Transverse colon (tissue), 4 donors: ENCODE results near the gene ALK. TPM values are rescaled to one million over a fixed set of nuclear protein-coding genes. Genes with fewer than 3 reads are reported as not detected.
A peak's percentile ranks its signal among the peaks of the same experiment; 100 is the strongest.
"Not testable (repeated sequence)": the region's sequence is repeated elsewhere in the genome, so short reads cannot be mapped to it uniquely, and the experiment has no call there.

Experiments
- DNase-seq: peaks from one replicate; pipeline ENCODE4 v3.0.0-alpha.2; 2019
- H3K27ac ChIP-seq, 4 donors: fragments of 200-600 bp; sonication (generic); 2 replicates each; pipeline ENCODE4 v1.5.1; 2016 to 2018; ENCODE audit warnings: inconsistent platforms in 4 of 4
- H3K27me3 ChIP-seq: fragments of 200-600 bp; sonication (generic); 2 replicates; pipeline ENCODE4 v1.5.1; 2017; ENCODE audit warnings: inconsistent platforms
- H3K36me3 ChIP-seq, 4 donors: fragments of 200-600 bp; sonication (generic); 2 replicates each; pipeline ENCODE4 v1.5.1; 2017 to 2019; ENCODE audit warnings: inconsistent platforms in 4 of 4
- H3K4me1 ChIP-seq, 4 donors: fragments of 200-600 bp; sonication (generic); 2 replicates each; pipeline ENCODE4 v1.5.1; 2017 to 2020; ENCODE audit warnings: inconsistent platforms in 4 of 4
- H3K4me3 ChIP-seq, 4 donors: fragments of 200-600 bp; sonication (generic); 1 replicate in 1 of 4; 2 replicates in 3 of 4; pipeline versions ENCODE4 v1.5.1 to v1.6.1; 2017 to 2019; ENCODE audit warnings: inconsistent platforms in 4 of 4
- H3K9me3 ChIP-seq, 2 donors: fragments of 200-600 bp; sonication (generic); 2 replicates each; pipeline ENCODE4 v1.5.1; 2017 to 2019; ENCODE audit warnings: inconsistent platforms in 2 of 2
- EP300 ChIP-seq: sonication (generic); formaldehyde crosslinking; IDR thresholded peaks from one replicate; pipeline ENCODE4 v1.6.1; 2017; ENCODE audit warnings: antibody characterized with exemption, low read depth
- POLR2A ChIP-seq: fragments of 450-650 bp; IDR thresholded peaks from one replicate; pipeline ENCODE4 v1.6.1; 2016; ENCODE audit warnings: antibody characterized with exemption, mild to moderate bottlenecking, moderate library complexity
- POLR2AphosphoS5 ChIP-seq, 3 donors: sonication (generic); formaldehyde crosslinking; IDR thresholded peaks; one replicate each; pipeline ENCODE4 v1.6.1; 2016; ENCODE audit warnings: antibody characterized with exemption in 3 of 3
- WGBS, 2 donors: methylation state at CpG; one replicate each; pipeline ENCODE4 v1.1.5; 2018; ENCODE audit warnings: low coverage in 1 of 2; 5-methylcytosine and 5-hydroxymethylcytosine counted together
- in situ Hi-C, 4 donors: fragments of 200-750 bp; cut with MboI; loops; one replicate each; pipeline versions ENCODE4 v1.15.0 to v1.15.1; 2017; ENCODE audit warnings: low sequenced_read_pairs in 3 of 4, low pct_ligation_motif_present in 1 of 4, low pct_unique_long_range_greater_than_20kb in 1 of 4
- intact Hi-C: fragments of 100-400 bp; cut with DNase I; formaldehyde crosslinking; loops from one replicate; pipeline ENCODE4 v1.15.1; 2023; ENCODE audit warnings: low total_unique reads
- total RNA-seq, 4 donors: library from RNA; depleted of rRNA; stranded (reverse); fragments of >200 nt; gene quantifications; one replicate each; pipeline ENCODE4 v1.1.0, GENCODE V29; 2016
- TF ChIP-seq, protein P1 (sequence below), 5 experiments: fragments of 200-600 bp in 3 of 5; fragments of 450-650 bp in 2 of 5; sonication (generic) in 3 of 5; IDR thresholded peaks; 1 replicate in 2 of 5; 2 replicates in 3 of 5; pipeline ENCODE4 v1.5.1; 2016 to 2017; ENCODE audit warnings: antibody characterized with exemption in 5 of 5, inconsistent platforms in 3 of 5, mild to moderate bottlenecking in 2 of 5, moderate library complexity in 1 of 5

Gene ALK
- total RNA-seq, 4 donors from 2014 or later: 0.32 to 0.82 TPM; not detected in 2

DNA sequence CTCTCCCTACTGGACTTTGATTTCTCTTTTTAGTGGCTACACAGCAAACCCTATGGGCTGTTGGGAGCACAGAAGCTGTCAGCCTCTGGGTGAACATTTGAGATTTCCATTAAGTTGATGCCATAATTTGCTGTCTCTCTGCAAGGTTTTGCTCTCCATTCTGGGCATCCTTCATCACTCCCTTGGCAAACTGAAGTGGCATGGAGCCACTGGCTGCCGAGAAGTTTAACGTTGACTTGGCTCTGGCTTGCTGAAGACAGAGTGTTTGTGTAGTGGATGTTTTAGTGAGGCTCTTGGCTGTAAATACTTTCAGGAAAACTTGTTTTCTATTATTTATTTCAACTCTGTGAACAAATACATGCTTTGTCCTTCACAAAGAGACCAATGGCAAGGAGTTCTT is 91.5 kb downstream of the ALK start:
- no peaks in the 10 kb centered on the region for H3K36me3 ChIP-seq
- H3K4me1 ChIP-seq: no peaks in the 10 kb centered on the region
- TF ChIP-seq POLR2AphosphoS5 (IDR thresholded peaks at IDR 0.05): no peak
- intact Hi-C loops (no loop called here), in situ Hi-C loops (loop anchor here (25.0 kb wide), 2 partner anchors 518 to 868 kb away; no protein-coding TSS in a partner anchor)
- WGBS, 2 donors: 67% methylated on average over 2 of the region's 2 CpGs; no CpG with 5 or more reads in 1 of the 2 donors
- H3K27ac ChIP-seq: no peak overlapping the region
- no peaks in the 10 kb centered on the region for H3K27me3 ChIP-seq
- no peak overlapping the region for H3K4me3 ChIP-seq
- H3K9me3 ChIP-seq: no peaks in the 10 kb centered on the region
- DNase-seq: no peak

DNA sequence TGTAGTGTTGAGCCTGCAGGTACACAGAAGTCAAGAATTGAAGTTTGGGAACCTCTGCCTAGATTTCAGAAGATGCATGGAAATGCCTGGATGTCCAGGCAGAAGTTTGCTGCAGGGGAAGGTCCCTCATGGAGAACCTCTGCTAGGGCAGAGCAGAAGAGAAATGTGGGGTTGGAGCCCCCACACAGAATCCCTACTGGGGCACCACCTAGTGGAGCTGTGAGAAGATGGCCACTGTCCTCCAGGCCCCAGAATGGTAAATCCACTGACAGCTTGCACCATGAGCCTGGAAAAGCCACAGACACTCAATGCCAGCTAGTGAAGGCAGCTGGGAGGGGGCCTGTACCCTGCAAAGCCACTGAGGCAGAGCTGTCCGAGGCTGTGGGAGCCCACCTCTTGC is 97.2 kb downstream of the ALK start:
- in situ Hi-C loops, H3K9me3 ChIP-seq, H3K4me1 ChIP-seq, H3K27me3 ChIP-seq, H3K36me3 ChIP-seq, intact Hi-C loops, H3K27ac ChIP-seq, H3K4me3 ChIP-seq, DNase-seq: not testable (repeated sequence)
- WGBS, 2 donors: 88% methylated on average over 1 of the region's 1 CpG; no CpG with 5 or more reads in 1 of the 2 donors

DNA sequence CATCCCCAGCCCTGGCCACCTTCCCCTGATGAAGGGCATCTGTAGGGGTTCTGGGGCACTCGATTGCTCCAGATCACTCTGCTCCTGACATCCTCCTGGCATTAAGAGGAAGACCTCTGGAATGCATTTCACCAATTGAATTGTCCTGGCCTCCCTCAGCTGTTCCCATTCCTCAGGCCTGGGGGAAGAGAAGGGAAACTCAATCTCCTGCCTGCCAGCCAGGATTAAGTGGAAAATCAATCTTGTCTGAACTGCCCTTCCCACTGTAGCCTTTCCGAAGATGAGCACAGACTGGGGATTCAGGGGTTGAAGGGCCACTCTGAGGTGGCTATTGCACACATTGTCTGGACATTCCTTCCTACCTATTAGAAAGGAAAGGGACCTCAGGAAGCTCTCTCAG is 99.8 kb downstream of the ALK start:
- H3K36me3 ChIP-seq: no peaks in the 10 kb centered on the region
- DNase-seq: no peak
- TF ChIP-seq, protein P1, sequence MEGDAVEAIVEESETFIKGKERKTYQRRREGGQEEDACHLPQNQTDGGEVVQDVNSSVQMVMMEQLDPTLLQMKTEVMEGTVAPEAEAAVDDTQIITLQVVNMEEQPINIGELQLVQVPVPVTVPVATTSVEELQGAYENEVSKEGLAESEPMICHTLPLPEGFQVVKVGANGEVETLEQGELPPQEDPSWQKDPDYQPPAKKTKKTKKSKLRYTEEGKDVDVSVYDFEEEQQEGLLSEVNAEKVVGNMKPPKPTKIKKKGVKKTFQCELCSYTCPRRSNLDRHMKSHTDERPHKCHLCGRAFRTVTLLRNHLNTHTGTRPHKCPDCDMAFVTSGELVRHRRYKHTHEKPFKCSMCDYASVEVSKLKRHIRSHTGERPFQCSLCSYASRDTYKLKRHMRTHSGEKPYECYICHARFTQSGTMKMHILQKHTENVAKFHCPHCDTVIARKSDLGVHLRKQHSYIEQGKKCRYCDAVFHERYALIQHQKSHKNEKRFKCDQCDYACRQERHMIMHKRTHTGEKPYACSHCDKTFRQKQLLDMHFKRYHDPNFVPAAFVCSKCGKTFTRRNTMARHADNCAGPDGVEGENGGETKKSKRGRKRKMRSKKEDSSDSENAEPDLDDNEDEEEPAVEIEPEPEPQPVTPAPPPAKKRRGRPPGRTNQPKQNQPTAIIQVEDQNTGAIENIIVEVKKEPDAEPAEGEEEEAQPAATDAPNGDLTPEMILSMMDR (IDR thresholded peaks at IDR 0.05): no peak
- TF ChIP-seq POLR2A (no peak), EP300 (no peak), POLR2AphosphoS5 (IDR thresholded peaks at IDR 0.05) (no peak)
- no peaks in the 10 kb centered on the region for H3K4me1 ChIP-seq
- no peaks in the 10 kb centered on the region for H3K27me3 ChIP-seq
- WGBS, 2 donors: 71 to 83% methylated on average over 1 to 2 of the region's 2 CpGs
- no peak overlapping the region for H3K4me3 ChIP-seq
- intact Hi-C loops: no loop called here
- H3K9me3 ChIP-seq: no peaks in the 10 kb centered on the region
- H3K27ac ChIP-seq: no peak overlapping the region
- in situ Hi-C loops: no loop called here

DNA sequence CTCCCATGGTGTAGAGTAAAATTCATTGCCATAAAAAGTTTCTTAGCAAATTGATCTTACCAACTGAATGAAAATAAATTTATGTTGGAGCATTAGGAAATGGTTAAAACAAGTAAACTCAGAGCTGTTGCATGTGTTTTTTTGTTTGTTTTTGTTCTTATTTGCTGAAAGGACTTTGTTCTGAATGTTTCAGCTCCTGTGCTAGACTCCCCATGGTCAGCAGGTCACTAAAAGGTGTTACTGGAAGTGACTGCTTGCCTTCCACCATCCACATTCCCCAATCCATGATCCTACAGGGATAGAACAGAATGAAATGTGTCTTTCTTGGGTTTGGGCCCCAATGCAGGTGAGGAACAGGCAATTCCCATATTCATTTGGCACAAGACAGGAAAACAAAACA is 101.8 kb downstream of the ALK start:
- Histone ChIP-seq H3K27ac (no peak overlapping the region), H3K9me3 (no peaks in the 10 kb centered on the region), H3K36me3 (no peaks in the 10 kb centered on the region), H3K4me3 (no peak overlapping the region), H3K4me1 (no peaks in the 10 kb centered on the region), H3K27me3 (no peaks in the 10 kb centered on the region)
- intact Hi-C loops: no loop called here
- DNase-seq: no peak
- TF ChIP-seq, protein P1 (IDR thresholded peaks at IDR 0.05): no peak
- TF ChIP-seq POLR2AphosphoS5 (IDR thresholded peaks at IDR 0.05): no peak
- no peak for TF ChIP-seq EP300
- TF ChIP-seq POLR2A: no peak
- in situ Hi-C loops: no loop called here

DNA sequence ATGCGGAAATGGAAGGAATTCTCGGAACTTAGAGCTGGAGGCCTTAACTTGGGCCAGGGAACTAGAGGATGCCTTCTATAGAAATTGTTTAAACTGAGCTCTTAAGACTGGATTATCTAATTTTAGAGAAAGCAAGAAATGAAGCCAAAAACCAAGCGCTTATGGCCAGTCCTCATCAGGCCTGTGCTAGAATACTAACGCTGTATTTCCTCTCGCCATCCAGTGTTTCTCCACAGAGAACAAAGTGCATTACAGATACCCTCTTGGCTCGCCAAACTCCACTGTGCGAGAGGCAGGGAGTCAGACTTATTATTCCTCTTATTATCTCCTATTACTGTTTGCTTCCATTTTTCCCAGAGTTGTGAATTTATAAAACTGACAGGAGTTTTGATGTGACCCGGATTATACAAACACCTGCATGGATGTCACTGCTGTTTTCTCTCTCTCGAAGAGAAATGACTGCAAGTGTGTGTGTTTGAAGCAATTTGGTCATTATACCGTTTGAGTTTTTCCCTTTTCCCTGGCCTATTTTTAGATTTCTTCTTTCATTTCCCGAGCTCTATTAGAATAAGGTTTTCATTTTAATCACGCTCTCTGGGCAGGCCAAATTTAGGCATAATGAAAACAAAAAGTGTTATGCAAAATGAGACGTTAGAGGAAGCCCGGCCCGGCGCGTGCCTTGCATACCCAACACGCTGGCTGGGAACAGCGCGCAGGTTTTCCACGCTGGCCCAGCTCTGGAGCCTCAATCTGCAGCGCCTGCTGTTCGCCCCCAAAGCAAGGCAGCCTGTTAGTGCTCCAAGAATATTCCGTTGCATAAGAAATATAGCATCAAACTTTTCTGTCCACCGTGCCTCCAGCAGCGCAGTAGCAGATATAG is 103.3 kb downstream of the ALK start:
- intact Hi-C loops (no loop called here), in situ Hi-C loops (no loop called here)
- Histone ChIP-seq H3K36me3 (no peaks in the 10 kb centered on the region), H3K4me3 (no peak overlapping the region), H3K27me3 (no peaks in the 10 kb centered on the region), H3K27ac (peak overlapping the region; percentile 17 to 57 (median 30)), H3K4me1 (no peaks in the 10 kb centered on the region), H3K9me3 (no peaks in the 10 kb centered on the region)
- WGBS, 2 donors: 67 to 70% methylated on average over 15 to 26 of the region's 26 CpGs
- TF ChIP-seq EP300 (no peak), POLR2A (no peak), POLR2AphosphoS5 (IDR thresholded peaks at IDR 0.05) (no peak)
- TF ChIP-seq, protein P1 (IDR thresholded peaks at IDR 0.05): no peak
- DNase-seq: no peak
